HG03139 (cell line): ENCODE results near the gene NPC1L1.
"Not testable (repeated sequence)": the region's sequence is repeated elsewhere in the genome, so short reads cannot be mapped to it uniquely, and the experiment has no call there.

Experiments
- ATAC-seq: cut with Tn5 transposase; IDR thresholded peaks from one replicate; pipeline ENCODE4 v1.9.1; 2021; ENCODE audit not compliant: unreplicated experiment

NPC1L1 gene

GRCh38 chr7:44565097-44565794, 24.1 kb upstream of the NPC1L1 start:
- no peak for ATAC-seq

- no peak for ATAC-seq
These were observed 23.5 kb upstream of the NPC1L1 start for GRCh38 chr7:44564606-44565005.

- no peak for ATAC-seq
These were observed 22.1 kb upstream of the NPC1L1 start for GRCh38 chr7:44563171-44563679.

GRCh38 chr7:44562622-44562962, 21.5 kb upstream of the NPC1L1 start:
- not testable (repeated sequence) for ATAC-seq

- ATAC-seq, result no peak
These were observed 21.0 kb upstream of the NPC1L1 start for GRCh38 chr7:44561962-44562621.

GRCh38 chr7:44561481-44561880, 20.4 kb upstream of the NPC1L1 start:
- ATAC-seq, result no peak

GRCh38 chr7:44559485-44559884, 18.4 kb upstream of the NPC1L1 start:
- no peak for ATAC-seq

GRCh38 chr7:44557485-44557884, 16.4 kb upstream of the NPC1L1 start:
- no peak for ATAC-seq

GRCh38 chr7:44555350-44555749, 14.2 kb upstream of the NPC1L1 start:
- no peak for ATAC-seq

GRCh38 chr7:44552473-44553005, 11.4 kb upstream of the NPC1L1 start:
- ATAC-seq, result not testable (repeated sequence)

- ATAC-seq, result no peak
These were observed 8.3 kb upstream of the NPC1L1 start for GRCh38 chr7:44549457-44549856.

- no peak for ATAC-seq
These were observed 7.8 kb upstream of the NPC1L1 start for GRCh38 chr7:44548893-44549292.

GRCh38 chr7:44547536-44548231, 6.6 kb upstream of the NPC1L1 start:
- ATAC-seq, result no peak

GRCh38 chr7:44541876-44542610, 913 bp upstream of the NPC1L1 start:
- no peak for ATAC-seq

GRCh38 chr7:44540592-44541027, 520 bp downstream of the NPC1L1 start:
- no peak for ATAC-seq

- ATAC-seq, result no peak
These were observed 1.2 kb downstream of the NPC1L1 start for GRCh38 chr7:44539669-44540506.

GRCh38 chr7:44538798-44539668, 2.1 kb downstream of the NPC1L1 start:
- no peak for ATAC-seq

- ATAC-seq, result no peak
These were observed 2.9 kb downstream of the NPC1L1 start for GRCh38 chr7:44538093-44538797.

- ATAC-seq, result no peak
These were observed 3.7 kb downstream of the NPC1L1 start for GRCh38 chr7:44537442-44537841.
